HepG2 (cell line): ENCODE measurements around the gene DRC7. TPM values are rescaled to one million over a fixed set of nuclear protein-coding genes. Genes with fewer than 3 reads are reported as not detected.
A peak's percentile ranks its signal among the peaks of the same experiment; 100 is the strongest.

Source experiments
- ATAC-seq: fragments of 200-7000 bp; cut with Tn5 transposase; 3 replicates; pipeline ENCODE4 v1.9.1; 2020; ENCODE audit warnings: mild to moderate bottlenecking, moderate library complexity
- BruUV-seq: library from RNA; stranded (reverse); fragments of 400-500 nt; replicated peaks from 2 replicates; lab custom pipeline; 2021; lab: Mats Ljungman, UMichigan
- CTCF ChIA-PET: fragments of 300-600 bp; formaldehyde crosslinking; extraction: SDS; loops from one replicate; lab custom pipeline; 2021; ENCODE audit warnings: low total read pairs, inconsistent platforms, low intra/inter-chr PET ratio; lab: Yijun Ruan, JAX
- POLR2A ChIA-PET: fragments of 350-600 bp; sonication (Branson Sonifier 250); formaldehyde crosslinking; loops from one replicate; lab custom pipeline; 2020; ENCODE audit warnings: antibody characterized with exemption, inconsistent platforms; lab: Yijun Ruan, JAX
- DNase-seq: peaks from one replicate; pipeline ENCODE4 v3.0.0-alpha.2; 2015; ENCODE audit warnings: low spot score
- FAIRE-seq: peaks from 3 replicates; lab custom pipeline; 2011; peaks lifted over from hg19 to GRCh38; lab: Jason Lieb, UNC
- H2AFZ ChIP-seq: one replicate; pipeline ENCODE4 v1.6.1; 2011; ENCODE audit warnings: low read length, inconsistent platforms
- H3K27ac ChIP-seq: fragments of 300-600 bp; 3 replicates; pipeline ENCODE4 v1.8.0; 2011; ENCODE audit warnings: mixed run types, mild to moderate bottlenecking, mixed read lengths, low read length, inconsistent platforms; ENCODE audit not compliant: insufficient read depth; ENCODE audit errors: extremely low read length
- H3K27me3 ChIP-seq, 2 experiments: fragments of 200-600 bp in 1 of 2; 2 replicates in 1 of 2; 3 replicates in 1 of 2; pipeline versions ENCODE4 v1.6.0 to v1.8.0; 2011; ENCODE audit warnings: low read length in 2 of 2, mild to moderate bottlenecking in 2 of 2, moderate library complexity in 2 of 2, inconsistent platforms in 1 of 2; ENCODE audit not compliant: insufficient read depth in 2 of 2, control insufficient read depth in 1 of 2
- H3K36me3 ChIP-seq, 2 experiments: fragments of 200-600 bp in 1 of 2; replicated peaks in 1 of 2; 2 replicates in 1 of 2; 3 replicates in 1 of 2; pipeline versions ENCODE4 v1.5.1 to v1.8.0; 2011; ENCODE audit warnings: low read length in 2 of 2, inconsistent platforms in 1 of 2; ENCODE audit not compliant: insufficient read depth in 2 of 2, control insufficient read depth in 1 of 2
- H3K4me1 ChIP-seq: 2 replicates; pipeline ENCODE4 v1.5.1; 2012; ENCODE audit warnings: low read length, inconsistent platforms; ENCODE audit not compliant: insufficient read depth
- H3K4me2 ChIP-seq: 2 replicates; pipeline ENCODE4 v1.6.0; 2011; ENCODE audit warnings: low read depth, low read length, inconsistent platforms
- H3K4me3 ChIP-seq, 3 experiments: fragments of 200-600 bp in 1 of 3; sonication (generic), shearing (Covaris generic) in 1 of 3; replicated peaks in 1 of 3; 2 replicates each; pipeline ENCODE4 v1.5.1; 2011 to 2016; ENCODE audit warnings: low read length in 3 of 3, inconsistent platforms in 2 of 3, low read depth in 2 of 3, mild to moderate bottlenecking in 2 of 3, control low read depth in 1 of 3, mixed read lengths in 1 of 3; ENCODE audit not compliant: insufficient read depth in 1 of 3
- H3K79me2 ChIP-seq: one replicate; pipeline ENCODE4 v1.6.1; 2011; ENCODE audit warnings: low read length, inconsistent platforms; ENCODE audit not compliant: insufficient read depth
- H3K9ac ChIP-seq: 2 replicates; pipeline ENCODE4 v1.6.0; 2011; ENCODE audit warnings: mild to moderate bottlenecking, low read depth, low read length, inconsistent platforms; ENCODE audit not compliant: insufficient read depth
- H3K9me3 ChIP-seq: 2 replicates; pipeline ENCODE4 v1.5.1; 2012; ENCODE audit warnings: mild to moderate bottlenecking, low read length
- H4K20me1 ChIP-seq: 2 replicates; pipeline ENCODE4 v1.6.0; 2011; ENCODE audit warnings: inconsistent platforms, mild to moderate bottlenecking, low read length, moderate library complexity; ENCODE audit not compliant: insufficient read depth
- BORCS8-MEF2B ChIP-seq: sonication (generic); formaldehyde crosslinking; IDR thresholded peaks from 2 replicates; pipeline ENCODE4 v1.8.0; 2022; ENCODE audit warnings: mild to moderate bottlenecking, missing genetic modification reagents
- GATAD1 ChIP-seq: IDR thresholded peaks from 2 replicates; pipeline ENCODE4 v1.6.1; 2016; ENCODE audit warnings: missing genetic modification reagents, missing compliant biosample characterization
- PLRG1 ChIP-seq: fragments of 450-650 bp; conservative IDR thresholded peaks from 2 replicates; pipeline ENCODE4 v1.6.1; 2016
- RAD21 ChIP-seq: fragments of 450-650 bp; formaldehyde crosslinking; IDR thresholded peaks from 2 replicates; pipeline ENCODE4 v1.5.0; 2020; ENCODE audit warnings: mild to moderate bottlenecking
- REPIN1 ChIP-seq: sonication (generic); formaldehyde crosslinking; IDR thresholded peaks from 2 replicates; pipeline ENCODE4 v1.8.0; 2022; ENCODE audit warnings: missing genetic modification reagents, low read depth, mild to moderate bottlenecking, borderline replicate concordance
- RFX3 ChIP-seq: IDR thresholded peaks from 2 replicates; pipeline ENCODE4 v1.6.1; 2016; ENCODE audit warnings: missing biosample characterization, missing genetic modification reagents
- SPEN ChIP-seq: sonication (generic); formaldehyde crosslinking; IDR thresholded peaks from 2 replicates; pipeline ENCODE4 v1.5.1; 2020; ENCODE audit warnings: low read depth, mild to moderate bottlenecking, missing genetic modification reagents
- SRY ChIP-seq: sonication (generic); formaldehyde crosslinking; IDR thresholded peaks from 2 replicates; pipeline ENCODE4 v1.8.0; 2022; ENCODE audit warnings: mild to moderate bottlenecking, missing genetic modification reagents
- ZFP37 ChIP-seq: sonication (generic); formaldehyde crosslinking; IDR thresholded peaks from 2 replicates; pipeline ENCODE4 v1.4.0; 2020; ENCODE audit warnings: missing genetic modification reagents, borderline replicate concordance
- ZFY ChIP-seq: sonication (generic); formaldehyde crosslinking; IDR thresholded peaks from 2 replicates; pipeline ENCODE4 v1.4.0; 2020; ENCODE audit warnings: missing genetic modification reagents
- ZNF382 ChIP-seq: sonication (generic); formaldehyde crosslinking; IDR thresholded peaks from 2 replicates; pipeline ENCODE4 v1.5.0; 2020; ENCODE audit warnings: missing genetic modification reagents, mild to moderate bottlenecking, borderline replicate concordance
- WGBS: methylation state at CpG from one replicate; pipeline ENCODE4 v1.1.6; 2017; ENCODE audit warnings: low lambda C conversion rate; 5-methylcytosine and 5-hydroxymethylcytosine counted together
- in situ Hi-C: cut with HindIII; loops from 2 replicates; pipeline ENCODE4 v1.10.0; 2017; ENCODE audit warnings: low pct_unique_long_range_greater_than_20kb; ENCODE audit not compliant: extremely low pct_ligation_motif_present
- intact Hi-C: fragments of 100-400 bp; cut with micrococcal nuclease; formaldehyde crosslinking; loops from one replicate; pipeline ENCODE4 v1.10.0; 2022; ENCODE audit not compliant: unreplicated experiment
- polyA plus RNA-seq, 8 experiments: library from polyadenylated mRNA; depleted of rRNA in 3 of 8; stranded (reverse) in 7 of 8; unstranded in 1 of 8; fragments of >200 nt; fragmentation: Illumina TruSeq in 4 of 8; extraction: Trizol in 4 of 8; gene quantifications; 2 replicates each; pipeline versions ENCODE4 v1.2.1 to v1.2.3, GENCODE V29; 2011 to 2016; ENCODE audit warnings: low read depth in 4 of 8, missing spikeins in 1 of 8, mixed read lengths in 1 of 8; ENCODE audit not compliant: insufficient read depth in 1 of 8
- total RNA-seq, 5 experiments: library from RNA; depleted of rRNA; stranded (reverse); fragments of >200 nt; fragmentation: Illumina TruSeq; extraction: Trizol; gene quantifications; 2 replicates each; pipeline ENCODE4 v1.2.3, GENCODE V29; 2016; ENCODE audit warnings: low read depth in 1 of 5
- TF ChIP-seq, protein P1 (sequence below): sonication (generic); formaldehyde crosslinking; IDR thresholded peaks from 2 replicates; pipeline ENCODE4 v1.5.1; 2020; ENCODE audit warnings: mild to moderate bottlenecking, missing genetic modification reagents, moderate library complexity
- TF ChIP-seq, protein P2 (sequence below): IDR thresholded peaks from 2 replicates; pipeline ENCODE4 v1.6.1; 2016; ENCODE audit warnings: control low read depth
- TF ChIP-seq, protein P3 (sequence below): sonication (generic); formaldehyde crosslinking; conservative IDR thresholded peaks from 2 replicates; pipeline ENCODE4 v1.4.0; 2020; ENCODE audit warnings: missing genetic modification reagents

Gene DRC7
- total and polyA plus RNA-seq, 2 of the 13 experiments (the other 11 are each of a cell fraction or from before 2014, with no cell fraction given): 2.7 to 3.4 TPM

DNA sequence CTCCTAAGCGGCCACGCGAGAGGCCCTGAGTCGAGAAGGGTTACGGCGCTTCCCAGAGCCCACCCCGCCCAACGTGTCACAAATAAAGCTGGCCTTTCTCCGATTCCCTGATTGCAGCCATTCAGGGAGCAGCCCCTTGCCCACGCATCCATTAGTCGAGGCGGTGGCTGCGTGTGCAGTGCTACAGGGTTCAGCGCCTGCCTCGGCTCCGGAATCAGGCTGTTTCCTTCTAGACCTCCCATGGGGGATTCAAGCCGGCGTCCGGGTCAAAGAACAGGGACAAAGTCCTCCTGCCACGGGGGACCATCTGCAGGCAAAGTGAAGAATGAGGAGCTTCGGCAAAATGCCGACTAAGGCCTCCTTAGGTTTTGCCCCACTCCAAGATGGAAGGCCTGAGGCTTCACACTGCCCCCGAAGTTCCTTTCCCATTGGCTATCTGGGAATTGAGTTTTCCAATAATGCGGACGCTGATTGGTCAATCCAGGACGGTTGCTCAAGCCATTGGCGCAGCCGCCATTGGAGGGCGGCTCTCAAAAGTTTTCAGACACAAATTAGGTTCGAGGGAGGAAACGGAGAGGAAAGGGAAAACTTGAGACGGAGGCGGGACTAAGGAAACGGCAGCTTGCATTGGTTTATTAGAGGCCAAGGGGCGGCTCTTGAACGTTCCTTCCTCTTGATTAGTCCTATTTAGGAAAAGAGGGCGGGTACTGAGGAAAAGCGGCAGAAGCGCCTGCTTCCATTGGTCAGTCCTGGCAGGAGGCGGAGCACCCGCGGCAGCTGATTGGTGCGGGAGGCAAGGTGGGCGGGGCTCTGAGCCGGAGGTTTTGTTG lies 40.5 kb downstream of the DRC7 start:
- peak overlapping the region; percentile 20 for H2AFZ ChIP-seq
- BruUV-seq: no TSS peak
- H3K4me3 ChIP-seq: peak overlapping the region; percentile 82 to 91 (median 82)
- CTCF ChIA-PET: interaction anchor here (0.7 to 0.8 kb wide), 2 partner anchors 86 to 136 kb away, joined by 3 to 5 read pairs; no protein-coding TSS in a partner anchor
- intact Hi-C loops (loop anchor here (1.0 to 10.0 kb wide), 3 partner anchors 86 to 270 kb away; partner anchors contain the start of genes USB1 and ZNF319), in situ Hi-C loops (no loop called here)
- ATAC-seq (peak; percentile 91), FAIRE-seq (peak; percentile 100), DNase-seq (peak; percentile 100)
- H4K20me1 ChIP-seq: no peaks in the 10 kb centered on the region
- POLR2A ChIA-PET: interaction anchor here (0.6 to 3.7 kb wide), 48 partner anchors 9 to 394 kb away, joined by 3 to 41 read pairs (median 6); partner anchors contain the start of genes ADGRG1, ADGRG3, CFAP20 and CIAPIN1
- peak overlapping the region; percentile 81 for H3K27ac ChIP-seq
- under 1% methylated on average over 29 of the region's 45 CpGs for WGBS
- H3K27me3 ChIP-seq: no peaks in the 10 kb centered on the region; a peak in 1 of 5 replicates
- H3K9ac ChIP-seq: peak overlapping the region; percentile 86
- no peaks in the 10 kb centered on the region for H3K36me3 ChIP-seq
- H3K79me2 ChIP-seq: no peaks in the 10 kb centered on the region
- peak overlapping the region; percentile 100 for H3K4me2 ChIP-seq
- peaks cover 37% of the 10 kb centered on the region for H3K4me1 ChIP-seq
- no peaks in the 10 kb centered on the region for H3K9me3 ChIP-seq
- TF ChIP-seq ZNF382: no peak
- TF ChIP-seq, protein P1, sequence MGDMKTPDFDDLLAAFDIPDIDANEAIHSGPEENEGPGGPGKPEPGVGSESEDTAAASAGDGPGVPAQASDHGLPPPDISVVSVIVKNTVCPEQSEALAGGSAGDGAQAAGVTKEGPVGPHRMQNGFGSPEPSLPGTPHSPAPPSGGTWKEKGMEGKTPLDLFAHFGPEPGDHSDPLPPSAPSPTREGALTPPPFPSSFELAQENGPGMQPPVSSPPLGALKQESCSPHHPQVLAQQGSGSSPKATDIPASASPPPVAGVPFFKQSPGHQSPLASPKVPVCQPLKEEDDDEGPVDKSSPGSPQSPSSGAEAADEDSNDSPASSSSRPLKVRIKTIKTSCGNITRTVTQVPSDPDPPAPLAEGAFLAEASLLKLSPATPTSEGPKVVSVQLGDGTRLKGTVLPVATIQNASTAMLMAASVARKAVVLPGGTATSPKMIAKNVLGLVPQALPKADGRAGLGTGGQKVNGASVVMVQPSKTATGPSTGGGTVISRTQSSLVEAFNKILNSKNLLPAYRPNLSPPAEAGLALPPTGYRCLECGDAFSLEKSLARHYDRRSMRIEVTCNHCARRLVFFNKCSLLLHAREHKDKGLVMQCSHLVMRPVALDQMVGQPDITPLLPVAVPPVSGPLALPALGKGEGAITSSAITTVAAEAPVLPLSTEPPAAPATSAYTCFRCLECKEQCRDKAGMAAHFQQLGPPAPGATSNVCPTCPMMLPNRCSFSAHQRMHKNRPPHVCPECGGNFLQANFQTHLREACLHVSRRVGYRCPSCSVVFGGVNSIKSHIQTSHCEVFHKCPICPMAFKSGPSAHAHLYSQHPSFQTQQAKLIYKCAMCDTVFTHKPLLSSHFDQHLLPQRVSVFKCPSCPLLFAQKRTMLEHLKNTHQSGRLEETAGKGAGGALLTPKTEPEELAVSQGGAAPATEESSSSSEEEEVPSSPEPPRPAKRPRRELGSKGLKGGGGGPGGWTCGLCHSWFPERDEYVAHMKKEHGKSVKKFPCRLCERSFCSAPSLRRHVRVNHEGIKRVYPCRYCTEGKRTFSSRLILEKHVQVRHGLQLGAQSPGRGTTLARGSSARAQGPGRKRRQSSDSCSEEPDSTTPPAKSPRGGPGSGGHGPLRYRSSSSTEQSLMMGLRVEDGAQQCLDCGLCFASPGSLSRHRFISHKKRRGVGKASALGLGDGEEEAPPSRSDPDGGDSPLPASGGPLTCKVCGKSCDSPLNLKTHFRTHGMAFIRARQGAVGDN (CRISPR knock-in tag): peak; percentile 83
- TF ChIP-seq PLRG1: no peak
- TF ChIP-seq RAD21 (CRISPR knock-in tag): peak; percentile 61; the same call in 1 of the 2 replicates
- TF ChIP-seq RFX3 (CRISPR knock-in tag): no peak
- TF ChIP-seq SRY (CRISPR knock-in tag): peak; percentile 90
- peak; percentile 82 for TF ChIP-seq GATAD1
- no peak for TF ChIP-seq ZFP37 (CRISPR knock-in tag)
- peak; percentile 20; the same call in 1 of the 2 replicates for TF ChIP-seq REPIN1 (CRISPR knock-in tag)
- TF ChIP-seq SPEN: peak; percentile 78; the same call in 1 of the 2 replicates
- TF ChIP-seq, protein P2, sequence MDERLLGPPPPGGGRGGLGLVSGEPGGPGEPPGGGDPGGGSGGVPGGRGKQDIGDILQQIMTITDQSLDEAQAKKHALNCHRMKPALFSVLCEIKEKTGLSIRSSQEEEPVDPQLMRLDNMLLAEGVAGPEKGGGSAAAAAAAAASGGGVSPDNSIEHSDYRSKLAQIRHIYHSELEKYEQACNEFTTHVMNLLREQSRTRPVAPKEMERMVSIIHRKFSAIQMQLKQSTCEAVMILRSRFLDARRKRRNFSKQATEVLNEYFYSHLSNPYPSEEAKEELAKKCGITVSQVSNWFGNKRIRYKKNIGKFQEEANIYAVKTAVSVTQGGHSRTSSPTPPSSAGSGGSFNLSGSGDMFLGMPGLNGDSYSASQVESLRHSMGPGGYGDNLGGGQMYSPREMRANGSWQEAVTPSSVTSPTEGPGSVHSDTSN (CRISPR knock-in tag): no peak
- TF ChIP-seq, protein P3, sequence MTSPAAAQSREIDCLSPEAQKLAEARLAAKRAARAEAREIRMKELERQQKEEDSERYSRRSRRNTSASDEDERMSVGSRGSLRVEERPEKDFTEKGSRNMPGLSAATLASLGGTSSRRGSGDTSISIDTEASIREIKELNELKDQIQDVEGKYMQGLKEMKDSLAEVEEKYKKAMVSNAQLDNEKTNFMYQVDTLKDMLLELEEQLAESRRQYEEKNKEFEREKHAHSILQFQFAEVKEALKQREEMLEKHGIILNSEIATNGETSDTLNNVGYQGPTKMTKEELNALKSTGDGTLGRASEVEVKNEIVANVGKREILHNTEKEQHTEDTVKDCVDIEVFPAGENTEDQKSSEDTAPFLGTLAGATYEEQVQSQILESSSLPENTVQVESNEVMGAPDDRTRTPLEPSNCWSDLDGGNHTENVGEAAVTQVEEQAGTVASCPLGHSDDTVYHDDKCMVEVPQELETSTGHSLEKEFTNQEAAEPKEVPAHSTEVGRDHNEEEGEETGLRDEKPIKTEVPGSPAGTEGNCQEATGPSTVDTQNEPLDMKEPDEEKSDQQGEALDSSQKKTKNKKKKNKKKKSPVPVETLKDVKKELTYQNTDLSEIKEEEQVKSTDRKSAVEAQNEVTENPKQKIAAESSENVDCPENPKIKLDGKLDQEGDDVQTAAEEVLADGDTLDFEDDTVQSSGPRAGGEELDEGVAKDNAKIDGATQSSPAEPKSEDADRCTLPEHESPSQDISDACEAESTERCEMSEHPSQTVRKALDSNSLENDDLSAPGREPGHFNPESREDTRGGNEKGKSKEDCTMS (CRISPR knock-in tag): no peak
- TF ChIP-seq BORCS8-MEF2B (CRISPR knock-in tag): no peak
- peak; percentile 82 for TF ChIP-seq ZFY (CRISPR knock-in tag)
